Smooth muscle cell of the brain vasculature (primary cell): ENCODE data around the gene TMX4.
"Not testable (repeated sequence)": the region's sequence is repeated elsewhere in the genome, so short reads cannot be mapped to it uniquely, and the experiment has no call there.

Experiments used
- DNase-seq: peaks from one replicate; pipeline ENCODE4 v3.0.0-alpha.2; 2012; ENCODE audit warnings: low read depth, low spot score

Gene TMX4

DNA sequence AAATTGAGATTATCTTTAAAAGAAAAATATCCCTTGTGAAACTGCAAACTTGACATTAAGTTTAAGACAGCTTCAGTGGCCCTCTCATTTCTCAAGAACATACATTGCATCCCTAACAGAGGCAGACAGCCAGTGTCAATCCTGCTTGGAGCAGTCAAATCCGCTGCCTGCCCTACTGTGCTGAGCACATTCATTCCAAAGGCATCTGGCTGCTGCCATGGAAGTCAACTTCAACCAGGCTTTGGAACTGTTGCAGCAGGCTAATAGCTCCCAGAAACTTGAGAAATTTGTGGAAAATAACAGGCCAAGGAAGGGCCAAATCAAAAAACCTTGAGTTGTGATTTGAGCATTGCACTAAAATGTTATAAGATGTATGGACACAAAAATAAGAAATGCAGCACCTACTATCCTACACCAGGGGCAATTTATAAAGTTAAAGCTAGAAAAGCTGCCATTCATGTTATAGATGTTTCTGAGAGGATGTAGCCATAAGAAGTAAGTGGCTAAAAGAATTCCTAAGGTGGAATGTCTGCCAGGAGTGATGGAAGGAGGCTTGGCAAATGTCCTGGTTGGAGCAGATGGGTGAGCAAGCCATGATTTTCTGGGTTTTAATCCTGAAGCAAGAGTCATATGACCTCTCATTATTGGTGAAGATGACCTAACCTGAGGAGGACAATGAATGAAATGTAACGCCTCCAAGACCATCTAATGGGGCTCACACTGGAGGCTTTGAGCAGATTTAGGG lies 47.9 kb downstream of the TMX4 start:
- DNase-seq, result no peak

GRCh38 chr20:7967199-7967844 lies 52.2 kb downstream of the TMX4 start:
- DNase-seq, result no peak

GRCh38 chr20:7966176-7966575 lies 53.4 kb downstream of the TMX4 start:
- DNase-seq, result no peak

GRCh38 chr20:7959484-7959883 lies 60.1 kb downstream of the TMX4 start:
- DNase-seq, result no peak

DNA sequence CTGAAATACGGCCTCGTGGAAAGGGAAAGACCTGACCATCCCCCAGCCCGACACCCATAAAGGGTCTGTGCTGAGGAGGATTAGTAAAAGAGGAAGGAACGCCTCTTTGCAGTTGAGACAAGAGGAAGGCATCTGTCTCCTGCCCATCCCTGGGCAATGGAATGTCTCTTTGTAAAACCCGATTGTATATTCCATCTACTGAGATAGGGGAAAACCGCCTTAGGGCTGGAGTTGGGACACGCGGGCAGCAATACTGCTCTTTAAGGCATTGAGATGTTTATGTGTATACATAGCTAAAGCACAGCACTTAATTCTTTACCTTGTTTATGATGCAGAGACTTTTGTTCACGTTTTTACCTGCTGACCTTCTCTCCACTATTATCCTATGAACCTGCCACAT lies 63.0 kb downstream of the TMX4 start:
- not testable (repeated sequence) for DNase-seq

DNA sequence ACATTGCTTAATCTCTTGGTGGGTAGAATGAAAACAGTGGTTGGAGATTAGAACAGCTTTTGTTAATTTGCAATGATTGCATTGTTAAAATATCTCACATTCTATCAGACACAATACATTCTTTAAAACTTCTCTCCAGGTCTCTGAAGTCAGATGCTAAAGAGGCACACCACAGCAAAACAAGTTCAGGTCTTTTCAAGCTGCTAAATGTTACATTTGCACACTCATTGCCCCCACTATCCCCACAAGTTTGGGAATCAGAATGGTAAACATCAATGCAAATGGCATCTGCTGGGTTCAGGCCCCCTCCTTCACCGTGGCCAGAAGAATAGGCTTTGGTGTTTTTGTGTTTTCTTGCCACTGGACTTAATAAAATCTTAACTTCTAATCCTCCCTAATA lies 69.2 kb downstream of the TMX4 start:
- no peak for DNase-seq

GRCh38 chr20:7943891-7944290 lies 75.7 kb downstream of the TMX4 start:
- DNase-seq, result no peak

DNA sequence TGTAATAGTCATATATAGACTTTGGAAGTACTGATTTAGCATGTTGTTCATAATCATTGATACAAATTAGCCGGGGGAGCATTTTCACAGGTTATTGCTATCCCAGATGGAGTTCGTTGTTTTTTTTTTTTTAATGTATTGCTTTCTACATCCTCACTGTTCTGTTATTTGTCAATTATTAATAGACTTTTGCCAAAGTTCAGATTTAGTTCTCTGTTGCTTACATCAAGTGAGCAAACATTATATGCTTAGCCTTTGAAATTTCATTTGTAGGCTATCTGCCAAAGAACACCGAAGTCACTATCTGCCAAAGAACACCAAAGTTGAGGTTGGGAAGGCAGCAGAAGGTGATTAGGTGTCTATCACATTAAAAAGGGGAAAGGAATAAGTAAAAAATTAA lies 79.2 kb downstream of the TMX4 start, which contains the start of gene HAO1:
Gene HAO1 (minus strand): TSS at position 118 of the 400 bp plus-strand sequence. CDS start 36 bp downstream, at position 82.
- DNase-seq, result no peak

GRCh38 chr20:7939663-7940062 lies 79.9 kb downstream of the TMX4 start:
- no peak for DNase-seq

DNA sequence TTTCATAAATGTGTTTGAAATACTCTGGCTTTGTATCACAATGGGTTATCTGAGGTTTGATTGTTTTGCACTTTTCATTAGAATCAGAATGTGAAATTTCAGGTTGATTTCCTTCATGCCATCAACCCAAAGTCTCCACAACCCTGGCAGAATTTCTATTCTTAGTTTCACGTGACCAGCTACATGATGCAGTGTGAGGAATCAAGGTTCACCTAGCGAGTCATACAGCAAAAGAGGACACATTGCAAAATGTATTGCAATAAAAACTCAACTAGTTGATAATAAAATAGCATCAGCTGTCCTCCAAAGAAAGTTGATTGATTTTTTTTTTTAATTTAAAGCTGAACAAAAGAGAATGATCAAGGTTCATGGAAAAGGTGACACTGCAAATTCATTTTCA lies 81.5 kb downstream of the TMX4 start:
- no peak for DNase-seq

- no peak for DNase-seq
These were observed 82.2 kb downstream of the TMX4 start for GRCh38 chr20:7937328-7937727.

DNA sequence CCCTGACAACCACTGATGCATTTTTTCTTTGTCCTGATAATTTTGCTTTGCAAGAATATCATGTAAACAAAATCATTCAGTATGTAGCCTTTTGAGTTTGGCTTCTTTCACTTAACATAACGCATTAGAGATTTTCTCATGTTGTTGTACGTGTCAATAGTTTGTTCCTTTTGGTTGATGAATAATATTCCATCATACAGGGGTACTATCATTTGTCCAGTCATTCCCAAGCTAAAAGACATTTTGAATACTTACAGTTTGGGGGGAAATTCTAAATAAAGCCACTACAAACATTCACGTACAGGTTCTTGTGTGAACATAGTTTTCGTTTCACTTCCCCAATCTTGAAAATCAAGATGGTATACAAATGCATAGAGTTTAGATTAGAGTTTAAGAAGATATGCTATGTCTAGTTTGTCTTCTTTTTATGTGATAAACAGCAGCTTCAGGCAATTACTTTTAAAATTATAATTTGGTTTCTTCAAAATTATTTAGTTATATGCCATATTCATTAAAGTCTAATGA lies 84.5 kb downstream of the TMX4 start:
- DNase-seq, result no peak

GRCh38 chr20:7933346-7933745 lies 86.2 kb downstream of the TMX4 start:
- no peak for DNase-seq

DNA sequence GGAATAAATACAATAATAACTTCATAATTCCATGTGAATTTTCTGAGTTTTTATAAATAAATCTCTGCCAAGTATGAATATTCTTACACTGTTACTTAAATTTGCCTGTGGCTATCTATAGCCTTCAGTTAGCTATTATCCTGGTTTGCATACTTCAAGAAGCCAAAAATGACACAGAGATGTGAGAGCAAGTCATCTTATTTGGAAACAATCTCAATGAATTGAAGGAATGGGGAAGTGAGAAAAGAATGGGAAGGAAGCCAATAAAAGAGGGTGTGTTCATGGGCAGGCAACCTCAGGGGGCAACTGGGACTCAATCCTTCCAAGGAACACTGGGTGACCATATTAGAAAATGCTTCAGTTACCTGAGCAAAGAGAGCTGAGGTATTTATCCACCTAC lies 89.2 kb downstream of the TMX4 start:
- DNase-seq, result no peak
